ENCODE measurements around the gene SEMA5A. TPM values are rescaled to one million over a fixed set of nuclear protein-coding genes. Genes with fewer than 3 reads are reported as not detected.

SEMA5A gene
- total RNA-seq, 1 donor from 2014 or later = 13.8 TPM

DNA sequence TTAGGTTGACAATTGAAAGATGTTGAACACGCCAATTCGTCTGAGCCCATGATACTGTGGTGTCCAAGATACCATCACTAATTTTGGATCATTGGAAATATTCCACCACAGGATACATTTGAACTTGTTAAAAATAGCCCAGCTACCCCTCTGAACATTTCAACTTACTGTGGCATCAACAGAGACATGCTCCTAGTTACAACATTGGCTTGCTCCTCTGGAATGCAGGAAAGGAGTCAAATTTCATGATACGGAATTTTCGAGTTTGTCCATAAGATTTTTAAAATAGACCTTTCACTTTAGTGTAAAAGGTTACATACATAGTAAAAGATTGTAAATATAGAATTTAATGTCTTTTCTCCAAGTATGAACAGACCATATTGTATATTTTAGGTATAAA, 12.8 kb downstream of the SEMA5A start:
- H3K27me3 ChIP-seq (ENCODE audit: insufficient read depth, low read length) = no peaks in the 10 kb centered on the region
- TF ChIP-seq EZH2 (IDR thresholded peaks at IDR 0.05; ENCODE audit: insufficient read depth, low read length) = no peak
- TF ChIP-seq, protein P1, sequence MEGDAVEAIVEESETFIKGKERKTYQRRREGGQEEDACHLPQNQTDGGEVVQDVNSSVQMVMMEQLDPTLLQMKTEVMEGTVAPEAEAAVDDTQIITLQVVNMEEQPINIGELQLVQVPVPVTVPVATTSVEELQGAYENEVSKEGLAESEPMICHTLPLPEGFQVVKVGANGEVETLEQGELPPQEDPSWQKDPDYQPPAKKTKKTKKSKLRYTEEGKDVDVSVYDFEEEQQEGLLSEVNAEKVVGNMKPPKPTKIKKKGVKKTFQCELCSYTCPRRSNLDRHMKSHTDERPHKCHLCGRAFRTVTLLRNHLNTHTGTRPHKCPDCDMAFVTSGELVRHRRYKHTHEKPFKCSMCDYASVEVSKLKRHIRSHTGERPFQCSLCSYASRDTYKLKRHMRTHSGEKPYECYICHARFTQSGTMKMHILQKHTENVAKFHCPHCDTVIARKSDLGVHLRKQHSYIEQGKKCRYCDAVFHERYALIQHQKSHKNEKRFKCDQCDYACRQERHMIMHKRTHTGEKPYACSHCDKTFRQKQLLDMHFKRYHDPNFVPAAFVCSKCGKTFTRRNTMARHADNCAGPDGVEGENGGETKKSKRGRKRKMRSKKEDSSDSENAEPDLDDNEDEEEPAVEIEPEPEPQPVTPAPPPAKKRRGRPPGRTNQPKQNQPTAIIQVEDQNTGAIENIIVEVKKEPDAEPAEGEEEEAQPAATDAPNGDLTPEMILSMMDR (IDR thresholded peaks at IDR 0.05; ENCODE audit: insufficient read depth, low read depth, low read length) = no peak
- no peak overlapping the region for H3K27ac ChIP-seq (ENCODE audit: low read depth, low read length)
- H3K4me2 ChIP-seq (ENCODE audit: low read length) = peak overlapping the region; percentile 1
- H3K4me3 ChIP-seq (ENCODE audit: insufficient read depth, low read depth, low read length) = no peak overlapping the region
- H3K4me1 ChIP-seq (ENCODE audit: insufficient read depth, low read length) = peaks cover 5% of the 10 kb centered on the region
- H4K20me1 ChIP-seq (ENCODE audit: insufficient read depth, low read length) = no peaks in the 10 kb centered on the region
- Mint-ChIP-seq H3K27me3 (ENCODE audit: low read depth, unreplicated experiment) (no peaks in the 10 kb centered on the region), H3K27ac (ENCODE audit: unreplicated experiment) (no peak overlapping the region), H3K4me1 (ENCODE audit: low read depth, unreplicated experiment) (peaks cover 7% of the 10 kb centered on the region), H3K4me3 (ENCODE audit: unreplicated experiment) (no peak overlapping the region), H3K9me3 (ENCODE audit: unreplicated experiment) (no peaks in the 10 kb centered on the region), H3K36me3 (ENCODE audit: low read depth, unreplicated experiment) (no peaks in the 10 kb centered on the region)
- no peak for FAIRE-seq
- H2AFZ ChIP-seq (ENCODE audit: low read depth, low read length) = no peak overlapping the region
- DNase-seq (ENCODE audit: low read depth) = peak; percentile 52
- H3K9me3 ChIP-seq (ENCODE audit: insufficient read depth, low read depth, low read length) = no peaks in the 10 kb centered on the region
- H3K79me2 ChIP-seq (ENCODE audit: insufficient read depth, low read length) = peaks cover 6% of the 10 kb centered on the region
- no peaks in the 10 kb centered on the region for H3K36me3 ChIP-seq (ENCODE audit: insufficient read depth, low read length)
- H3K9ac ChIP-seq (ENCODE audit: low read length) = no peak overlapping the region

DNA sequence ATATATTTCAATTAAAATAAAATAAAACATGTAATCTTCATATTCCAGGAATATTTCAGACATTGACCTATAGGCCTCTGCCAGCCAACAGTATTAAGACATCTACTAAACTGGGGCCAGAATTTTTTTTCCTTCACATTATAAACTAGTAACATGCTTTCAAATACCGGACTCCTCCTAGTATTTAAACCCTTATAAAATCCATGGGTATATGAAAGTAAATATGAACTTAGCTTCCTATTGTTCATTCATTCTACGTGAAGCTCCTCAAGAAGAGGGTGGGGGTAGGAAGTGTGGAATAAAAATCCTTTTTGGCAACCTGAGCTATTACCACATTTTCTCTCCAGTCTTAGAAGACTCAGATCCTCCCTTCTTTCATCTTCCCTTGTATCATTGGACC, 16.4 kb downstream of the SEMA5A start:
- H3K9me3 ChIP-seq (ENCODE audit: insufficient read depth, low read depth, low read length) = no peaks in the 10 kb centered on the region
- no peaks in the 10 kb centered on the region for H4K20me1 ChIP-seq (ENCODE audit: insufficient read depth, low read length)
- Mint-ChIP-seq H3K9me3 (ENCODE audit: unreplicated experiment) (no peaks in the 10 kb centered on the region), H3K4me3 (ENCODE audit: unreplicated experiment) (no peak overlapping the region), H3K27ac (ENCODE audit: unreplicated experiment) (no peak overlapping the region), H3K27me3 (ENCODE audit: low read depth, unreplicated experiment) (peaks cover 2% of the 10 kb centered on the region), H3K4me1 (ENCODE audit: low read depth, unreplicated experiment) (peaks cover 7% of the 10 kb centered on the region), H3K36me3 (ENCODE audit: low read depth, unreplicated experiment) (peaks cover 2% of the 10 kb centered on the region)
- DNase-seq (ENCODE audit: low read depth) (no peak), FAIRE-seq (no peak)
- no peak overlapping the region for H3K27ac ChIP-seq (ENCODE audit: low read depth, low read length)
- peaks cover 5% of the 10 kb centered on the region for H3K4me1 ChIP-seq (ENCODE audit: insufficient read depth, low read length)
- H3K9ac ChIP-seq (ENCODE audit: low read length) = no peak overlapping the region
- H2AFZ ChIP-seq (ENCODE audit: low read depth, low read length) = no peak overlapping the region
- no peak overlapping the region for H3K4me3 ChIP-seq (ENCODE audit: insufficient read depth, low read depth, low read length)
- H3K79me2 ChIP-seq (ENCODE audit: insufficient read depth, low read length) = peaks cover 6% of the 10 kb centered on the region
- no peaks in the 10 kb centered on the region for H3K27me3 ChIP-seq (ENCODE audit: insufficient read depth, low read length)
- H3K36me3 ChIP-seq (ENCODE audit: insufficient read depth, low read length) = no peaks in the 10 kb centered on the region
- H3K4me2 ChIP-seq (ENCODE audit: low read length) = no peak overlapping the region
- TF ChIP-seq, protein P1 (IDR thresholded peaks at IDR 0.05; ENCODE audit: insufficient read depth, low read depth, low read length) = no peak
- TF ChIP-seq EZH2 (IDR thresholded peaks at IDR 0.05; ENCODE audit: insufficient read depth, low read length) = no peak

DNA sequence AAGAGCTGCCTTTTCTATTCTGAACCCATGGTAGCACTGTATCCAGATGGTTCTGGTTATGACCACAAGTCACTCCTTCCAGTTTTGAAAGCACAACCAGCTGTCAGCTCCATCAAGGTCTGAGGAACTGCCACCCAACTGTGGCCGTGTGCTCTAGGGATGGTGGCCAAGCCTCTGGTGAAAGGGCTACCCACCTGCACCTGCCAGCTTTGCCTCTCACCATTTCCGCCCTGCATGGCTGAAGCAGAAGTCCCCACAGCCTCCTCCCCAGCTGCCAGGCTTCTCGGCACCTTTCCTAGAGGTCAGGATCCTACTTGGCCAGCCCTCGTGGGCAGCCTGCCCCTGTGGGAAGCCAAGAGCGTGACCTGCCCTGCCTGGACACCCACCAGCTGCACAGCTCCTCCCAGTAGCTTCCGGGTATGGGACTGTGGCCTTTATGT, 16.8 kb downstream of the SEMA5A start:
- Histone ChIP-seq H3K4me2 (ENCODE audit: low read length) (no peak overlapping the region), H3K27ac (ENCODE audit: low read depth, low read length) (no peak overlapping the region), H4K20me1 (ENCODE audit: insufficient read depth, low read length) (no peaks in the 10 kb centered on the region), H3K9ac (ENCODE audit: low read length) (no peak overlapping the region), H3K27me3 (ENCODE audit: insufficient read depth, low read length) (no peaks in the 10 kb centered on the region), H3K9me3 (ENCODE audit: insufficient read depth, low read depth, low read length) (no peaks in the 10 kb centered on the region), H3K79me2 (ENCODE audit: insufficient read depth, low read length) (peaks cover 6% of the 10 kb centered on the region), H3K4me1 (ENCODE audit: insufficient read depth, low read length) (peaks cover 5% of the 10 kb centered on the region), H3K36me3 (ENCODE audit: insufficient read depth, low read length) (no peaks in the 10 kb centered on the region), H2AFZ (ENCODE audit: low read depth, low read length) (no peak overlapping the region), H3K4me3 (ENCODE audit: insufficient read depth, low read depth, low read length) (no peak overlapping the region)
- DNase-seq (ENCODE audit: low read depth) (no peak), FAIRE-seq (no peak)
- TF ChIP-seq EZH2 (IDR thresholded peaks at IDR 0.05; ENCODE audit: insufficient read depth, low read length) = no peak
- TF ChIP-seq, protein P1 (IDR thresholded peaks at IDR 0.05; ENCODE audit: insufficient read depth, low read depth, low read length) = no peak
- Mint-ChIP-seq H3K27me3 (ENCODE audit: low read depth, unreplicated experiment) (peaks cover 2% of the 10 kb centered on the region), H3K36me3 (ENCODE audit: low read depth, unreplicated experiment) (peaks cover 2% of the 10 kb centered on the region), H3K9me3 (ENCODE audit: unreplicated experiment) (no peaks in the 10 kb centered on the region), H3K4me1 (ENCODE audit: low read depth, unreplicated experiment) (peaks cover 7% of the 10 kb centered on the region), H3K4me3 (ENCODE audit: unreplicated experiment) (no peak overlapping the region), H3K27ac (ENCODE audit: unreplicated experiment) (no peak overlapping the region)

Data from astrocyte (in vitro differentiated cells and primary cell).